ENCODE measurements around the gene UPF1.
A peak's percentile ranks its signal among the peaks of the same experiment; 100 is the strongest.

The UPF1 gene

DNA sequence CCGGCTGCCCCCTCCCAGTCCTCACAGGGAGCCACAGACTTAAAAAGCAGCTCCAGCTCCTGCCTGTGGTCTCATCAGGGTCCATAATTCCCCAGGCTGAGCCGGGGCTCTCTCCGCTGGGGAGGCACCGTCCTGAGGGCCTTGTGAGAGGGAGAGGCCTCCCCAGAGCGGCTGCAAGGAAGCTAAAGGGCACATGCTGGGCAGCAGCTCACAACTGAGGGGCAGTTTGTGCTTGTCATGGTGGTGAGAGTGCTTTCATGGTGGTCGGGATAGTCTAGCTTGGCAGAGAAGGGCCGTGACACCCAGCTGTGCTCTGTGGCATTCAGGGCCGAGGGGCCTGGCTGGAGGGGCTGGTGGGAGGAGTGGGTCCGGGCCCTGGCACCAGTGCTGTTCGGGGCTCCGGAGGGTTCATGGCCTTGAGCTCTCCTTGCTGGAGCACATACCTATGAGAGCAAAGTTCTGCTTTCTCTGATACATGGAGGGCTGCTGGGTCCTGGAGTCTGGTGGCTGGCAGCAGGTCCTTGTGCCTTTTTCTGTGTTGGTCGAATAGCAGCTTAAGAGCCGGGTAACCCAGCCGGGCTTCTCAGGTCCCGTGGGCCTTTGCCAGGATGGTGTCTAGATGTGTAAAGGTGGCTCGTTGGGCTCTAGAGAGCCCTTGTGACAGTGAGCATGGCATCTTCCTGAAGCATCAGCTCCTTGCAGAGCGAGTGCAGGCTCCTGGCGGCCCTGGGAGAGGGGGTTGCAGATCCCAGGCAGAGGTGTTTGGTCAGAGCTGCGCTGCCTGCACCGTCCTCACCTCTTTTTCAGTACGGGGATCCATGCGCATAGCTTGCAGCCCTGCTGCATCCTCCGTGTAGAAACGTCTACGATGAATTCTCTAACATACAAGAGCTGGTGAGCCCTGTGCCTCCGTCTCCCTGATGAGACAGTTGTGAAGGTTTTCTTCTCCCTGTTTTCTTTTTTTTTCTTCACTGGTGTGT lies 8.8 kb downstream of the UPF1 start:
- DNase-seq = no peak

DNA sequence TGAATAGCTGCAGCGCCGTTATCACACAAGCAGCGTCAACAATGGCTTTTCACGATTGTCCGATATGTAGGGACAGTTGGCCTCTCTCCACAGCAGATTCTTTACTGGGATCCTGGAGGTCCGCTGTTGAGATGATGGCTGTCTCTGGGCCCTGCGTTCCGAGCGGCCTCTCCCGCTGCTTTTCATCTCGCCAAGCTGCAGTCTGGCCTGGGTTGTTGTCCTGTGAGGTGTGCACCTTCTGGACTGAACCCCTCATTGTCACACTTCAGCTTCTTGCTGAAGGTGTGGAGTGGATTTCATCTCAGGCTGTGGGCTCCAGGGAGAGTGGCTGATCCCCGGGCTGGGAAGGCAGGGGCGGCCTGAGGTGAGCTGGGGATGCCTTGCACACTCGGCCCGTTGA lies 9.6 kb downstream of the UPF1 start:
- no peak for DNase-seq

GRCh38 chr19:18842166-18842565 lies 10.4 kb downstream of the UPF1 start:
- no peak for DNase-seq

DNA sequence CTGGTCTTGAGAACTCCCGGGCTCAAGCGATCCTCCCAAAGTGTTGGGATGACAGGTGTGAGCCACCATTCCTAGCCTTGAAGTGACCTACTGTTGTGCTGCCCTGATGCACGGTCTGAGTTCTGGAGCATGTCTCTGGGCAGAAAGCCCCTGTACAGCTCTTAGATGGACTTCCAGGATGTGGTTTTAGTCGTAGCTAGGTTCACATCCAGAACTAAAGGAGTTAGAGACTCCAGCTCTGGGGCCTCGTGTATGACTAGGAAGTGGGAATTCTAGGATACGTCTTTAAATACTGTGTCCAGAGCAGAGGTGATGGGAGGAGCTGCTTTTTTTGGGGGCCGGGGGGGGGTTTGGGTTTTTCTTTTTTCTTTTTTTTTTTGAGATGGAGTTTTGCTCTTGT lies 12.2 kb downstream of the UPF1 start:
- DNase-seq = no peak

DNA sequence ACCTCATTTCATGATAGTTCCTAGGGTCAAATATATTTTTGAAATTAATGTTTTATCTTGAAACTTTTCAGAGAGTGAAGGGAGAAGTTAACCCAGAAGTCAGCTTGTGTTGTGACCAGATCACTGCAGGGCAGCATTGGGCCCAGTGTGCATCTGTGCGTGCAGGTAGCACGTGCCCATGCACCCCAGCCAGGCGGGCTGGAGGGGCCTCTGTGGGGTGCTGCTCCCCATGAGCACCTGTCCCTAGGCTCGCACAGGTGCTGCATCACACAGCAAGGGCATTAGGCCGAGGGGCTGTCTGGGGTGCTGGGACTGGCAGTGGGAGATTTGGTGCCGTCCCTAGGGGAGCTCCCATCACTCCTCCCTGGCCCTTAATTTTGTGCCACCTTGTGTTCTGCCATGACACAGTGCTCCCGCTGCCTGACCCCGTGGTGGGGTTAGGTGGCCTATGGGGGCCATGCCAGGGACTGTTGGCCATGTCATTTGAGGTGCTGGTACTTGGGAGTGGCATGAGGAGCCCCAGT lies 13.1 kb downstream of the UPF1 start:
- DNase-seq = no peak

- DNase-seq = no peak
Observed at GRCh38 chr19:18845961-18846360, 14.2 kb downstream of the UPF1 start.

DNA sequence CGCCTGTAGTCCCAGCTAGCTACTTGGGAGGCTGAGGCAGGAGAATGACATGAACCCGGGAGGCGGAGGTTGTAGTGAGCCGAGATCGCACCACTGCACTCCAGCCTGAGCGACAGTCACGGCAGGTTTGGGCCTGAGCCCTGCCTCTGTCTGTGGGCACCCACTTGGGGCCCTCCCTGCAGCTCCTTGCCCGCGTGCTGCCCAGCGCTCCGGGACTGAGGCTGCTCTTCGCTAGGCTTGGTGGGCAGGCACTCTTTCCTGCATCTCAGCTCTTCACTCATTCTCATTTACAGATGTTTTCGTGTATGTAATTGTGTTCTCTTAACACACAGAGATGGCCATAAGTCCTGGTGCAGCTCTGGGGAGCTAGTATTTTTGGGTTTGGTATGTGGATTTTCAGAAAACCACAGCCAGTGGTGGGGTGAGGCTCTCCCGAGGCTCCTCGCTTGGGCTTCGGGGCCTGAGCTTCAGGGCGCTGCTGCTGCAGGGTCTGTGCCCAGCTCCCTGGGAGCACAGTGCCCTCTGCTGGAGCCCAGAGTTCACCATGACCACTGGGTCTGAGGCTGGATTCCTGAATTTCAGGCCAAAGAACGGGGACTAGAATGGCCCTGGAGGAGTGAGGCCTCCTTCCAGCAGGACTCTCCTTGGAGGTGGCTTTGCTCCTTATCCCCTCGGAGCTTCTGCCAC lies 15.2 kb downstream of the UPF1 start:
- peak; percentile 29 for DNase-seq

- DNase-seq = no peak
Observed at GRCh38 chr19:18847549-18848463, 16.0 kb downstream of the UPF1 start.

- DNase-seq = no peak
Observed at GRCh38 chr19:18848878-18849661, 17.3 kb downstream of the UPF1 start.

DNA sequence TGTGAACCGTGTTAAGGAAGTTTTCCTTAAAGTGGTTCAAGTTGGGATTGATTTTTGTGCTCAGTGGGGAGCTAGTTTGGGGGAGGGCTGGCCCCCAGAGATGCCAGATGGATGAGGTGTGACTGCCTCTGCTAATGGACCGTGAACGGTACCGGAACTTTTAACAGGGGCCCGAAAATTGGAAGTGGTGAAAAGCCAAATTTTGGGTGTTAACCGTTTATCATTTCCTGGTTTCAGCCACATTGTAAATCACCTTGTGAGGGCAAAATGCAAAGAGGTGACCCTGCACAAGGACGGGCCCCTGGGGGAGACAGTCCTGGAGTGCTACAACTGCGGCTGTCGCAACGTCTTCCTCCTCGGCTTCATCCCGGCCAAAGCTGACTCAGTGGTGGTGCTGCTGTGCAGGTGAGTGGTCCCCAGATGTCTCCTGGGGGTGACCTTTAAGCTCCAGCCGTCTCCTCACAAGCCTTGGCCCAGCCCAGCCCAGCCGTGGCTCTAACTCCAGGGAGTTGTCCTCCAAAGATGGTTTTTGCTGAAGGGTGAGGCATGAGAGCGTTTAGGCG lies 18.2 kb downstream of the UPF1 start:
- no peak for DNase-seq

GRCh38 chr19:18850471-18851375 lies 19.0 kb downstream of the UPF1 start:
- no peak for DNase-seq

GRCh38 chr19:18851673-18852325 lies 20.0 kb downstream of the UPF1 start:
- DNase-seq = no peak

- DNase-seq = peak; percentile 73
Observed at GRCh38 chr19:18852648-18853047, 20.9 kb downstream of the UPF1 start.

GRCh38 chr19:18853755-18854427 lies 22.1 kb downstream of the UPF1 start:
- no peak for DNase-seq

DNA sequence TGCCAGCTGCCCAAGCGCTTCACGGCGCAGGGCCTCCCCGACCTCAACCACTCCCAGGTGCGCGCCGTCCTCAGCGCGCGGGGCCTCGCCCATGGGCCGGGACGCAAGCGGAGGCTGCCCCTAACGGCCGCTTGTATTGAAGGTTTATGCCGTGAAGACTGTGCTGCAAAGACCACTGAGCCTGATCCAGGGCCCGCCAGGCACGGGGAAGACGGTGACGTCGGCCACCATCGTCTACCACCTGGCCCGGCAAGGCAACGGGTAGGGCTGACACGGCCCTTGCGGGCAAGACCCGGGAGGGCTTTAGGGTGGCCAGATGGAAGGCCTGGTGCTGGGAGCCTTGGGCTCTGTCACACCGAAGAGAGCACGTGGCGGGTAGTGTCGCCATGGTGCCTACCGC lies 23.2 kb downstream of the UPF1 start:
- no peak for DNase-seq

- DNase-seq = no peak
Observed at GRCh38 chr19:18855647-18856384, 24.1 kb downstream of the UPF1 start.

DNA sequence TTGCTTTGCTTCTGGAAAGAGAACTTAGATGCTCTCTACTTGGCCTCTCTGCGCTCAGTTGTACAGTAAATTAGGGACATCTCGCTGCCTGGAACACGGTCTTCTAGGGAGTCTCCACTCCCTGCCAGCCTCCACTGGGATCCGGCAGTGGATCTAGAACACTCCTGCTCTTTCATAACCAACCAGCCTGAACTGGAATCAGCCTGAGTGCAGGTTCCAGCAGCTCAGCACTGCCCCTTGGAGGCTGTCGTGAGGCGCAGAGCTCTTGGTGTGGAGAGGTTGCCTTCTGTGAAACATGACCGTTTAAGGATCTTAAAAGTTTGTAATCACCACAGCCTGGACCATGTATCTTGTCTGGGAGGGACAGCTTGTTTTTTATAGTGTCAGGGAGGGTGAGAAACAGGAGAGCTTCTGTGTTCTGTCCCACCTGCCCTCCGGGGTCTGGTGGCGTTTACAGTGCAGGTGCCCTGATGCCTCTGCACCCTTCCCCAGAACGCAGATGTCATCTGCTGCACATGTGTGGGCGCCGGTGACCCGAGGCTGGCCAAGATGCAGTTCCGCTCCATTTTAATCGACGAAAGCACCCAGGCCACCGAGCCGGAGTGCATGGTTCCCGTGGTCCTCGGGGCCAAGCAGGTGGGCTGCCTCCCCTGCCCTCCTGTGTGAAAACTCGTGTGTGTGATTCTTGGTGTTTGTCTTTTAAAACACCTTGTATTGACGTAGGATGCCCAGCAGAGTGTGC lies 24.8 kb downstream of the UPF1 start:
- DNase-seq = no peak

DNA sequence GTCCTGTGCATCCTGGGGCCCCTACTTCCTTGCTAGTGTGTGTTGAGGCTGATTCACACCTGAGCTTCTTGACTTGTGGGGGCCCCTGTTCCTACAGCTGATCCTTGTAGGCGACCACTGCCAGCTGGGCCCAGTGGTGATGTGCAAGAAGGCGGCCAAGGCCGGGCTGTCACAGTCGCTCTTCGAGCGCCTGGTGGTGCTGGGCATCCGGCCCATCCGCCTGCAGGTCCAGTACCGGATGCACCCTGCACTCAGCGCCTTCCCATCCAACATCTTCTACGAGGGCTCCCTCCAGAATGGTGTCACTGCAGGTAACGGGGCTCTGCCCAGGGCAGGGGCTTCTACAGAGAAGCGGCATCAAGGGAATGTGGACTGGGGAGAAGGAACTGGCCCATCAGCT lies 25.5 kb downstream of the UPF1 start:
- no peak for DNase-seq
